Neural cell (in vitro differentiated cells): ENCODE measurements around the gene CHST8. TPM values are rescaled to one million over a fixed set of nuclear protein-coding genes. Genes with fewer than 3 reads are reported as not detected.
A peak's percentile ranks its signal among the peaks of the same experiment; 100 is the strongest.

ENCODE experiments used
- H2AFZ ChIP-seq: fragments of 200-600, 300-800 bp; sonication (generic), shearing (Covaris generic); 2 replicates; pipeline ENCODE4 v1.6.0; 2014; ENCODE audit warnings: low read depth, mild to moderate bottlenecking, antibody characterized with exemption, low read length, moderate library complexity
- H3F3A ChIP-seq: fragments of 200-600 bp; shearing (Covaris generic); 2 replicates; pipeline ENCODE4 v1.6.1; 2016; ENCODE audit warnings: mild to moderate bottlenecking, moderate library complexity, mixed read lengths, antibody characterized with exemption, low read length; ENCODE audit not compliant: insufficient read depth, poor library complexity, severe bottlenecking
- H3K27ac ChIP-seq: fragments of 200-600, 300-800 bp; sonication (generic), shearing (Covaris generic); 2 replicates; pipeline ENCODE4 v1.5.1; 2014; ENCODE audit warnings: mild to moderate bottlenecking, low read length, moderate library complexity
- H3K27me3 ChIP-seq: fragments of 300-800, 200-600 bp; sonication (generic), shearing (Covaris generic); 2 replicates; pipeline ENCODE4 v1.6.0; 2014; ENCODE audit warnings: mild to moderate bottlenecking, low read depth, low read length, moderate library complexity; ENCODE audit not compliant: insufficient read depth
- H3K36me3 ChIP-seq: fragments of 300-800, 200-600 bp; sonication (generic), shearing (Covaris generic); 2 replicates; pipeline ENCODE4 v1.5.1; 2014; ENCODE audit warnings: mild to moderate bottlenecking, antibody characterized with exemption, low read length, moderate library complexity; ENCODE audit not compliant: insufficient read depth
- H3K4me2 ChIP-seq: fragments of 300-800, 200-600 bp; sonication (generic), shearing (Covaris generic); 2 replicates; pipeline ENCODE4 v1.6.0; 2014; ENCODE audit warnings: mild to moderate bottlenecking, low read length
- H3K4me3 ChIP-seq: fragments of 300-800, 200-600 bp; sonication (generic), shearing (Covaris generic); 2 replicates; pipeline ENCODE4 v1.5.1; 2014; ENCODE audit warnings: mild to moderate bottlenecking, low read length, moderate library complexity
- H3K79me2 ChIP-seq: fragments of 200-600 bp; shearing (Covaris generic); replicated peaks from 2 replicates; pipeline ENCODE4 v1.6.0; 2014; ENCODE audit warnings: mild to moderate bottlenecking, low read length, moderate library complexity; ENCODE audit not compliant: insufficient read depth
- H3K9ac ChIP-seq: fragments of 300-800, 200-600 bp; sonication (generic), shearing (Covaris generic); 2 replicates; pipeline ENCODE4 v1.6.1; 2016; ENCODE audit warnings: mild to moderate bottlenecking, low read length, mixed read lengths
- H3K9me2 ChIP-seq: fragments of 200-600 bp; shearing (Covaris generic); 2 replicates; pipeline ENCODE4 v1.6.1; 2016; ENCODE audit warnings: mild to moderate bottlenecking, low read length, mixed read lengths; ENCODE audit not compliant: insufficient read depth
- H3K9me3 ChIP-seq: fragments of 200-600, 300-800 bp; sonication (generic), shearing (Covaris generic); 2 replicates; pipeline ENCODE4 v1.6.1; 2016; ENCODE audit warnings: mild to moderate bottlenecking, mixed run types, low read length, moderate library complexity, mixed read lengths
- H4K20me1 ChIP-seq: fragments of 200-600 bp; shearing (Covaris generic); 2 replicates; pipeline ENCODE4 v1.6.1; 2016; ENCODE audit warnings: mild to moderate bottlenecking, mixed run types; ENCODE audit not compliant: insufficient read depth
- EP300 ChIP-seq: fragments of 450-650 bp; conservative IDR thresholded peaks from 2 replicates; pipeline ENCODE4 v1.6.1; 2014; ENCODE audit warnings: antibody characterized with exemption, mild to moderate bottlenecking, moderate library complexity; ENCODE audit not compliant: poor library complexity, severe bottlenecking
- EZH2 ChIP-seq: fragments of 200-600, 300-800 bp; shearing (Covaris generic), sonication (generic); IDR thresholded peaks from 2 replicates; pipeline ENCODE4 v1.6.1; 2014; ENCODE audit warnings: antibody characterized with exemption, low read length, borderline replicate concordance, mild to moderate bottlenecking; ENCODE audit not compliant: insufficient read depth, poor library complexity, severe bottlenecking
- MXI1 ChIP-seq: fragments of 450-650 bp; conservative IDR thresholded peaks from 2 replicates; pipeline ENCODE4 v1.6.1; 2014; ENCODE audit warnings: antibody characterized with exemption, mild to moderate bottlenecking; ENCODE audit not compliant: poor library complexity, severe bottlenecking
- POLR2AphosphoS5 ChIP-seq: IDR thresholded peaks from 2 replicates; pipeline ENCODE4 v1.6.1; 2012
- RAD21 ChIP-seq: fragments of 450-650 bp; conservative IDR thresholded peaks from 2 replicates; pipeline ENCODE4 v1.6.1; 2014; ENCODE audit warnings: antibody characterized with exemption, mild to moderate bottlenecking, moderate library complexity
- SMC3 ChIP-seq: fragments of 450-650 bp; conservative IDR thresholded peaks from 2 replicates; pipeline ENCODE4 v1.6.1; 2014; ENCODE audit warnings: antibody characterized with exemption, mild to moderate bottlenecking, moderate library complexity; ENCODE audit not compliant: poor library complexity
- TAF1 ChIP-seq: IDR thresholded peaks from 2 replicates; pipeline ENCODE4 v1.6.1; 2012; ENCODE audit warnings: low read depth
- polyA plus RNA-seq: library from polyadenylated mRNA; depleted of rRNA; stranded (reverse); fragments of >200 nt; gene quantifications from 2 replicates; pipeline ENCODE4 v1.2.3, GENCODE V29; 2014
- TF ChIP-seq, protein P1 (sequence below): fragments of 450-650 bp; IDR thresholded peaks from 2 replicates; pipeline ENCODE4 v1.5.1; 2014; ENCODE audit warnings: antibody characterized with exemption, mild to moderate bottlenecking, moderate library complexity; ENCODE audit not compliant: poor library complexity, severe bottlenecking
- TF ChIP-seq, protein P2 (sequence below): IDR thresholded peaks from 2 replicates; pipeline ENCODE4 v1.6.1; 2012; ENCODE audit warnings: borderline replicate concordance

CHST8 gene
- polyA plus RNA-seq, 1 donor from 2014 or later = 7.1 TPM

DNA sequence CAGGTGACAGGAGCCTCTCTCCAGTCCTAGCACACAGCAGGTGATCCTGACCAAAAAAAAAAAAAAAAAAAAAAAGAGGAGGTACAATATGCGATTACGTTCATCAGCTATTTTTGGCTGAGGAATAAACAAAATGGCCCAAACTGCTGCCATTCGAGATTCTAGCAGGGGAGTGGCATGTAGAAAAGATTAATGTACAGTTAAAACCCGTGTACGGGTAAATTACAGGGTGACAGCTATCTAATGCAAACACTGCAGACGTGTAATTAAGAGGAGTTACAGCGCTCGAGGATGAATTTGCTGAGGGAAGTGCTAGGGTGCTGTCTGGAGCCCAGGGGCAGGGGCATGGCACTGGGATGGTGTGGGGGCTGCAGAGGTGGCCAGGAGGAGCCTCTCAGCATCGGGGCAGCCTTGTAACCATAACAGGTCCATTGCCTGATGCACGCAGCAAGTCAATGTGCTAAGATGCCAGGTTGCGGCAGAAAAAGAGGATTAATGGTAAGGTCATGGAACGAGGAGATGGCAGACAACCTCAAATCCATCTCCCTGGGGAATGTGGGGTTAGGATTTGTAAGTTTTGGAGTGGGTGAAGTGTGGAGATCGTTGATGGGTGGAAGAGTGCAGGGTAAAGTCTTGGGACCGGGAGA lies 17.4 kb downstream of the CHST8 start:
- Histone ChIP-seq H3K4me2 (peak overlapping the region; percentile 5), H3F3A (no peaks in the 10 kb centered on the region), H3K27ac (no peak overlapping the region), H3K9me2 (no peaks in the 10 kb centered on the region), H3K9me3 (no peaks in the 10 kb centered on the region), H3K36me3 (no peaks in the 10 kb centered on the region), H3K27me3 (no peaks in the 10 kb centered on the region), H4K20me1 (no peaks in the 10 kb centered on the region), H3K4me3 (peak overlapping the region; percentile 31), H2AFZ (no peak overlapping the region), H3K79me2 (no peaks in the 10 kb centered on the region), H3K9ac (no peak overlapping the region)
- TF ChIP-seq EP300 = no peak
- no peak for TF ChIP-seq TAF1
- no peak for TF ChIP-seq RAD21
- no peak for TF ChIP-seq EZH2
- no peak for TF ChIP-seq MXI1
- no peak for TF ChIP-seq POLR2AphosphoS5
- TF ChIP-seq, protein P1, sequence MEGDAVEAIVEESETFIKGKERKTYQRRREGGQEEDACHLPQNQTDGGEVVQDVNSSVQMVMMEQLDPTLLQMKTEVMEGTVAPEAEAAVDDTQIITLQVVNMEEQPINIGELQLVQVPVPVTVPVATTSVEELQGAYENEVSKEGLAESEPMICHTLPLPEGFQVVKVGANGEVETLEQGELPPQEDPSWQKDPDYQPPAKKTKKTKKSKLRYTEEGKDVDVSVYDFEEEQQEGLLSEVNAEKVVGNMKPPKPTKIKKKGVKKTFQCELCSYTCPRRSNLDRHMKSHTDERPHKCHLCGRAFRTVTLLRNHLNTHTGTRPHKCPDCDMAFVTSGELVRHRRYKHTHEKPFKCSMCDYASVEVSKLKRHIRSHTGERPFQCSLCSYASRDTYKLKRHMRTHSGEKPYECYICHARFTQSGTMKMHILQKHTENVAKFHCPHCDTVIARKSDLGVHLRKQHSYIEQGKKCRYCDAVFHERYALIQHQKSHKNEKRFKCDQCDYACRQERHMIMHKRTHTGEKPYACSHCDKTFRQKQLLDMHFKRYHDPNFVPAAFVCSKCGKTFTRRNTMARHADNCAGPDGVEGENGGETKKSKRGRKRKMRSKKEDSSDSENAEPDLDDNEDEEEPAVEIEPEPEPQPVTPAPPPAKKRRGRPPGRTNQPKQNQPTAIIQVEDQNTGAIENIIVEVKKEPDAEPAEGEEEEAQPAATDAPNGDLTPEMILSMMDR = no peak
- TF ChIP-seq SMC3 = no peak
- TF ChIP-seq, protein P2, sequence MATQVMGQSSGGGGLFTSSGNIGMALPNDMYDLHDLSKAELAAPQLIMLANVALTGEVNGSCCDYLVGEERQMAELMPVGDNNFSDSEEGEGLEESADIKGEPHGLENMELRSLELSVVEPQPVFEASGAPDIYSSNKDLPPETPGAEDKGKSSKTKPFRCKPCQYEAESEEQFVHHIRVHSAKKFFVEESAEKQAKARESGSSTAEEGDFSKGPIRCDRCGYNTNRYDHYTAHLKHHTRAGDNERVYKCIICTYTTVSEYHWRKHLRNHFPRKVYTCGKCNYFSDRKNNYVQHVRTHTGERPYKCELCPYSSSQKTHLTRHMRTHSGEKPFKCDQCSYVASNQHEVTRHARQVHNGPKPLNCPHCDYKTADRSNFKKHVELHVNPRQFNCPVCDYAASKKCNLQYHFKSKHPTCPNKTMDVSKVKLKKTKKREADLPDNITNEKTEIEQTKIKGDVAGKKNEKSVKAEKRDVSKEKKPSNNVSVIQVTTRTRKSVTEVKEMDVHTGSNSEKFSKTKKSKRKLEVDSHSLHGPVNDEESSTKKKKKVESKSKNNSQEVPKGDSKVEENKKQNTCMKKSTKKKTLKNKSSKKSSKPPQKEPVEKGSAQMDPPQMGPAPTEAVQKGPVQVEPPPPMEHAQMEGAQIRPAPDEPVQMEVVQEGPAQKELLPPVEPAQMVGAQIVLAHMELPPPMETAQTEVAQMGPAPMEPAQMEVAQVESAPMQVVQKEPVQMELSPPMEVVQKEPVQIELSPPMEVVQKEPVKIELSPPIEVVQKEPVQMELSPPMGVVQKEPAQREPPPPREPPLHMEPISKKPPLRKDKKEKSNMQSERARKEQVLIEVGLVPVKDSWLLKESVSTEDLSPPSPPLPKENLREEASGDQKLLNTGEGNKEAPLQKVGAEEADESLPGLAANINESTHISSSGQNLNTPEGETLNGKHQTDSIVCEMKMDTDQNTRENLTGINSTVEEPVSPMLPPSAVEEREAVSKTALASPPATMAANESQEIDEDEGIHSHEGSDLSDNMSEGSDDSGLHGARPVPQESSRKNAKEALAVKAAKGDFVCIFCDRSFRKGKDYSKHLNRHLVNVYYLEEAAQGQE = no peak

DNA sequence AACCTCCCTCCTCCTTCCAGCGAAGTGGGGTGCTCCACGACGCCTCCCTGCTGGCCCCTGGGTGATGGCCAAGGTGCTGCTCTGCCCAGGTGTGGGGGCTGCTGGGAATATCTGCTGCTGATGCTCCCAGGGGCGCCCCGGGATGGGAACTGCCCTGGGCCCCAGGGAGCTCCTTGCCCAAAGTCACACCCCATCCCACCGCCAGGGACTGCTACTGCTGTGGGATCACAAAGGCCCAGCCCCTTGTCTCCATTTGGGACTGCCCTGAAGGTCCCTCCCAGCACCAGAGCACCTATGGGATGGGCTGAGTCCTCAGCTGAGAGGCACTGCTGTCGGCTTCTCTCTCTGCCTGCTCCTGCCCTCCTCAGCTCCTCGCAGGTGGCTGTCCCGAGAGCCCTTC lies 19.0 kb downstream of the CHST8 start:
- no peaks in the 10 kb centered on the region for H3K27me3 ChIP-seq
- no peak overlapping the region for H2AFZ ChIP-seq
- H3K79me2 ChIP-seq = no peaks in the 10 kb centered on the region
- no peaks in the 10 kb centered on the region for H3K9me2 ChIP-seq
- H4K20me1 ChIP-seq = no peaks in the 10 kb centered on the region
- no peaks in the 10 kb centered on the region for H3F3A ChIP-seq
- no peak overlapping the region for H3K9ac ChIP-seq
- no peaks in the 10 kb centered on the region for H3K9me3 ChIP-seq
- no peaks in the 10 kb centered on the region for H3K36me3 ChIP-seq
- no peak overlapping the region for H3K27ac ChIP-seq
- no peak overlapping the region for H3K4me3 ChIP-seq
- no peak overlapping the region for H3K4me2 ChIP-seq
- TF ChIP-seq EP300 (no peak), MXI1 (no peak), POLR2AphosphoS5 (no peak), TAF1 (no peak), EZH2 (no peak), SMC3 (no peak), RAD21 (no peak)
- TF ChIP-seq, protein P1 = no peak
- TF ChIP-seq, protein P2 = no peak
